WTC11 (cell line): ENCODE measurements around the gene FLOT2. TPM values are rescaled to one million over a fixed set of nuclear protein-coding genes. Genes with fewer than 3 reads are reported as not detected.
"Not testable (repeated sequence)": the region's sequence is repeated elsewhere in the genome, so short reads cannot be mapped to it uniquely, and the experiment has no call there.

ENCODE experiments used
- ATAC-seq: fragments of 200-7000 bp; cut with Tn5 transposase; 2 replicates; pipeline ENCODE4 v1.10.0; 2021; ENCODE audit warnings: mild to moderate bottlenecking, moderate library complexity
- CTCF ChIA-PET: fragments of 300-600 bp; sonication (Branson Sonifier 250); formaldehyde crosslinking; loops from one replicate; lab custom pipeline; 2021; ENCODE audit warnings: antibody characterized with exemption; lab: Charles Lee
- POLR2A ChIA-PET: fragments of 350-600 bp; sonication (Branson Sonifier 250); formaldehyde crosslinking; loops from one replicate; lab custom pipeline; 2021; ENCODE audit warnings: antibody characterized with exemption; lab: Charles Lee
- DNase-seq: peaks from one replicate; pipeline ENCODE4 v3.0.0; 2021; ENCODE audit warnings: low spot score
- H3K27ac Mint-ChIP-seq: 2 replicates; pipeline ENCODE4 v1.8.0; 2021; ENCODE audit warnings: mixed read lengths
- H3K27me3 Mint-ChIP-seq: 2 replicates; pipeline ENCODE4 v1.8.0; 2021; ENCODE audit warnings: low read depth, mild to moderate bottlenecking, moderate library complexity, mixed read lengths
- H3K36me3 Mint-ChIP-seq: 2 replicates; pipeline ENCODE4 v1.8.0; 2021; ENCODE audit warnings: mixed read lengths
- H3K4me1 Mint-ChIP-seq: 2 replicates; pipeline ENCODE4 v1.8.0; 2022; ENCODE audit warnings: mixed read lengths
- H3K4me3 Mint-ChIP-seq: 2 replicates; pipeline ENCODE4 v1.8.0; 2021; ENCODE audit warnings: mild to moderate bottlenecking, moderate library complexity, mixed read lengths
- H3K9me3 Mint-ChIP-seq: 2 replicates; pipeline ENCODE4 v1.8.0; 2021; ENCODE audit warnings: mixed read lengths
- CDX4 ChIP-seq: fragments of 250-450 bp; sonication (Bioruptor Pico); IDR thresholded peaks from 2 replicates; pipeline ENCODE4 v1.9.0; 2021; ENCODE audit warnings: moderate library complexity, mild to moderate bottlenecking, inconsistent platforms, borderline replicate concordance
- CREM ChIP-seq: sonication (generic); formaldehyde crosslinking; IDR thresholded peaks from 2 replicates; pipeline ENCODE4 v1.8.1; 2022; ENCODE audit warnings: mild to moderate bottlenecking, missing genetic modification reagents, moderate library complexity
- ETV6 ChIP-seq: sonication (generic); formaldehyde crosslinking; IDR thresholded peaks from 2 replicates; pipeline ENCODE4 v1.8.1; 2022; ENCODE audit warnings: mild to moderate bottlenecking, missing genetic modification reagents
- GABPB1 ChIP-seq: sonication (generic); formaldehyde crosslinking; IDR thresholded peaks from 2 replicates; pipeline ENCODE4 v1.8.1; 2023; ENCODE audit warnings: mild to moderate bottlenecking, missing genetic modification reagents
- GTF2I ChIP-seq: fragments of 250-450 bp; sonication (Bioruptor Pico); conservative IDR thresholded peaks from 2 replicates; pipeline ENCODE4 v1.4.0; 2021; ENCODE audit warnings: mild to moderate bottlenecking
- JUN ChIP-seq: sonication (generic); formaldehyde crosslinking; IDR thresholded peaks from 2 replicates; pipeline ENCODE4 v1.8.0; 2023; ENCODE audit warnings: mild to moderate bottlenecking, missing genetic modification reagents
- KAT7 ChIP-seq: sonication (generic); formaldehyde crosslinking; IDR thresholded peaks from 2 replicates; pipeline ENCODE4 v1.8.1; 2023; ENCODE audit warnings: missing genetic modification reagents, mild to moderate bottlenecking, borderline replicate concordance
- NR2C2 ChIP-seq: sonication (generic); formaldehyde crosslinking; IDR thresholded peaks from 2 replicates; pipeline ENCODE4 v1.8.0; 2022; ENCODE audit warnings: mild to moderate bottlenecking, missing genetic modification reagents
- NR3C1 ChIP-seq: sonication (generic); formaldehyde crosslinking; conservative IDR thresholded peaks from 2 replicates; pipeline ENCODE4 v1.8.1; 2023; ENCODE audit warnings: low read depth, mild to moderate bottlenecking, missing genetic modification reagents
- SMAD3 ChIP-seq: sonication (generic); formaldehyde crosslinking; IDR thresholded peaks from 2 replicates; pipeline ENCODE4 v1.8.0; 2022; ENCODE audit warnings: missing genetic modification reagents, mild to moderate bottlenecking, borderline replicate concordance
- SMAD4 ChIP-seq: sonication (generic); formaldehyde crosslinking; IDR thresholded peaks from 2 replicates; pipeline ENCODE4 v1.8.0; 2022; ENCODE audit warnings: mild to moderate bottlenecking, missing genetic modification reagents
- SOX15 ChIP-seq: fragments of 250-450 bp; sonication (Bioruptor Pico); IDR thresholded peaks from 2 replicates; pipeline ENCODE4 v1.9.0; 2021; ENCODE audit warnings: mild to moderate bottlenecking
- STAT6 ChIP-seq: sonication (generic); formaldehyde crosslinking; conservative IDR thresholded peaks from 2 replicates; pipeline ENCODE4 v1.8.1; 2023; ENCODE audit warnings: mild to moderate bottlenecking, low read depth, missing genetic modification reagents, moderate library complexity
- TEAD1 ChIP-seq: sonication (generic); formaldehyde crosslinking; IDR thresholded peaks from 2 replicates; pipeline ENCODE4 v1.8.0; 2022; ENCODE audit warnings: mild to moderate bottlenecking, missing genetic modification reagents
- TEAD4 ChIP-seq: sonication (generic); formaldehyde crosslinking; IDR thresholded peaks from 2 replicates; pipeline ENCODE4 v1.8.0; 2022; ENCODE audit warnings: mild to moderate bottlenecking, missing genetic modification reagents
- USF1 ChIP-seq: sonication (generic); formaldehyde crosslinking; IDR thresholded peaks from 2 replicates; pipeline ENCODE4 v1.8.0; 2022; ENCODE audit warnings: mild to moderate bottlenecking, missing genetic modification reagents
- ZBTB21 ChIP-seq: sonication (generic); formaldehyde crosslinking; IDR thresholded peaks from 2 replicates; pipeline ENCODE4 v1.8.1; 2023; ENCODE audit warnings: mild to moderate bottlenecking, missing genetic modification reagents, borderline replicate concordance
- ZNF121 ChIP-seq: sonication (generic); formaldehyde crosslinking; IDR thresholded peaks from 2 replicates; pipeline ENCODE4 v1.8.0; 2023; ENCODE audit warnings: missing genetic modification reagents
- ZNF219 ChIP-seq: sonication (generic); formaldehyde crosslinking; IDR thresholded peaks from 2 replicates; pipeline ENCODE4 v1.8.0; 2023; ENCODE audit warnings: missing genetic modification reagents, mild to moderate bottlenecking, borderline replicate concordance
- ZNF416 ChIP-seq: fragments of 250-450 bp; sonication (Bioruptor Pico); IDR thresholded peaks from 2 replicates; pipeline ENCODE4 v1.9.0; 2021; ENCODE audit warnings: mild to moderate bottlenecking, inconsistent platforms
- ZNF512 ChIP-seq: sonication (generic); formaldehyde crosslinking; IDR thresholded peaks from 2 replicates; pipeline ENCODE4 v1.8.1; 2022; ENCODE audit warnings: missing genetic modification reagents, borderline replicate concordance
- ZNF671 ChIP-seq: fragments of 250-450 bp; sonication (Bioruptor Pico); IDR thresholded peaks from 2 replicates; pipeline ENCODE4 v1.8.0; 2021; ENCODE audit warnings: mild to moderate bottlenecking
- total RNA-seq: library from RNA; stranded (reverse); gene quantifications from 3 replicates; pipeline ENCODE4 v1.2.3, GENCODE V29; 2021

Gene FLOT2
- total RNA-seq, 1 experiment from 2014 or later, result 139 TPM

- TF ChIP-seq TEAD1 (CRISPR knock-in tag) (peak; percentile 58; the same call in 1 of the 2 replicates), USF1 (CRISPR knock-in tag) (0 out of 2 replicates have a peak, but pooled peaks have one; percentile 15), KAT7 (CRISPR knock-in tag) (no peak), SMAD4 (CRISPR knock-in tag) (no peak)
- TF ChIP-seq, all 79 proteins: peak for 12
Observed at GRCh38 chr17:28842282-28843012, 55.1 kb downstream of the FLOT2 start, which contains the start of gene FAM222B (continued).

- no peaks in the 10 kb centered on the region for H3K9me3 Mint-ChIP-seq
Observed at GRCh38 chr17:28841901-28842281, 55.6 kb downstream of the FLOT2 start.

GRCh38 chr17:28839221-28839620 lies 58.3 kb downstream of the FLOT2 start:
- no peak overlapping the region for H3K4me3 Mint-ChIP-seq
- TF ChIP-seq ZNF416 (CRISPR knock-in tag) (no peak), KAT7 (CRISPR knock-in tag) (no peak), CREM (CRISPR knock-in tag) (no peak), STAT6 (CRISPR knock-in tag) (no peak)
- peak overlapping the region; percentile 86 for H3K27ac Mint-ChIP-seq
- H3K4me1 Mint-ChIP-seq, result peaks cover 15% of the 10 kb centered on the region
- DNase-seq, result no peak
- ChIA-PET POLR2A (no interaction called here), CTCF (interaction anchor here (1.0 kb wide), 1 partner anchor 10 kb away, joined by 3 read pairs; no protein-coding TSS in a partner anchor)
- H3K27me3 Mint-ChIP-seq, result no peaks in the 10 kb centered on the region
- peaks cover 6% of the 10 kb centered on the region for H3K36me3 Mint-ChIP-seq
- ATAC-seq, result no peak
- no peaks in the 10 kb centered on the region for H3K9me3 Mint-ChIP-seq

More at GRCh38 chr17:28841901-28842281, 55.6 kb downstream of the FLOT2 start:
- no peaks in the 10 kb centered on the region for H3K27me3 Mint-ChIP-seq
- peaks cover 6% of the 10 kb centered on the region for H3K36me3 Mint-ChIP-seq
- CTCF ChIA-PET, result interaction anchor here (0.7 to 5.0 kb wide), 11 partner anchors 14 to 115 kb away, joined by 3 to 49 read pairs (median 7); partner anchors contain the start of gene TLCD1
- DNase-seq (peak; percentile 7), ATAC-seq (no peak)
- H3K4me3 Mint-ChIP-seq, result peak overlapping the region; percentile 96
- H3K27ac Mint-ChIP-seq, result peak overlapping the region; percentile 95
- no peak for TF ChIP-seq ETV6 (CRISPR knock-in tag)
- no peak for TF ChIP-seq CDX4 (CRISPR knock-in tag)
- TF ChIP-seq NR2C2 (CRISPR knock-in tag), result no peak
- TF ChIP-seq SMAD3 (CRISPR knock-in tag), result no peak
- TF ChIP-seq TEAD4 (CRISPR knock-in tag), result no peak
- TF ChIP-seq ZNF512 (CRISPR knock-in tag), result no peak
- TF ChIP-seq NR3C1 (CRISPR knock-in tag), result no peak
- TF ChIP-seq ZNF219 (CRISPR knock-in tag), result no peak
- no peak for TF ChIP-seq ZNF416 (CRISPR knock-in tag)
- no peak for TF ChIP-seq GTF2I (CRISPR knock-in tag)
- no peak for TF ChIP-seq JUN (CRISPR knock-in tag)
- TF ChIP-seq KAT7 (CRISPR knock-in tag), result no peak
- no peak for TF ChIP-seq ZBTB21 (CRISPR knock-in tag)
- no peak for TF ChIP-seq CREM (CRISPR knock-in tag)
- no peak for TF ChIP-seq SOX15
- no peak for TF ChIP-seq GABPB1
- TF ChIP-seq ZNF671 (CRISPR knock-in tag), result no peak
- no peak for TF ChIP-seq ZNF121 (CRISPR knock-in tag)
- H3K4me1 Mint-ChIP-seq, result peaks cover 15% of the 10 kb centered on the region
- POLR2A ChIA-PET, result interaction anchor here (0.6 to 1.8 kb wide), 6 partner anchors 20 to 116 kb away, joined by 3 to 17 read pairs (median 5); partner anchors contain the start of genes PHF12 and TLCD1

- H3K27me3 Mint-ChIP-seq, H3K4me1 Mint-ChIP-seq, H3K36me3 Mint-ChIP-seq, H3K4me3 Mint-ChIP-seq, POLR2A ChIA-PET, ATAC-seq, H3K9me3 Mint-ChIP-seq: not testable (repeated sequence)
- DNase-seq, result peak; percentile 3
- peak overlapping the region; percentile 91 for H3K27ac Mint-ChIP-seq
- CTCF ChIA-PET, result interaction anchor here (0.6 kb wide), 1 partner anchor 36 kb away, joined by 3 read pairs; no protein-coding TSS in a partner anchor
Observed at GRCh38 chr17:28836541-28836940, 61.0 kb downstream of the FLOT2 start.
